SK-N-SH treated with all-trans-retinoic acid at 6 μM for 48 hours (cell line): ENCODE results near the gene CASZ1.

Experiments
- ARNTL ChIP-seq: fragments of 450-650 bp; formaldehyde crosslinking; IDR thresholded peaks from 2 replicates; pipeline ENCODE4 v1.5.0; 2020; ENCODE audit warnings: low read depth, mild to moderate bottlenecking, moderate library complexity, borderline replicate concordance
- GLIS3 ChIP-seq: fragments of 250-450 bp; sonication (Bioruptor Pico); IDR thresholded peaks from 2 replicates; pipeline ENCODE4 v1.5.0; 2020; ENCODE audit warnings: mild to moderate bottlenecking, moderate library complexity
- ISL1 ChIP-seq: fragments of 250-450 bp; sonication (Bioruptor Pico); IDR thresholded peaks from 2 replicates; pipeline ENCODE4 v2.1.2; 2022; ENCODE audit warnings: mild to moderate bottlenecking, moderate library complexity
- OSR1 ChIP-seq: fragments of 250-450 bp; sonication (Bioruptor Pico); IDR thresholded peaks from 2 replicates; pipeline ENCODE4 v1.8.0; 2022; ENCODE audit warnings: moderate library complexity, mild to moderate bottlenecking, inconsistent platforms
- RARB ChIP-seq: fragments of 250-450 bp; sonication (Bioruptor Pico); IDR thresholded peaks from 2 replicates; pipeline ENCODE4 v1.8.0; 2021; ENCODE audit warnings: mild to moderate bottlenecking, moderate library complexity
- SNAI2 ChIP-seq: fragments of 250-450 bp; sonication (Bioruptor Pico); IDR thresholded peaks from 2 replicates; pipeline ENCODE4 v1.5.0; 2020; ENCODE audit warnings: mild to moderate bottlenecking, moderate library complexity
- TCF4 ChIP-seq: fragments of 250-450 bp; sonication (Bioruptor Pico); IDR thresholded peaks from 2 replicates; pipeline ENCODE4 v1.8.0; 2021; ENCODE audit warnings: mild to moderate bottlenecking, moderate library complexity, borderline replicate concordance
- TOX ChIP-seq: fragments of 250-450 bp; sonication (Bioruptor Pico); IDR thresholded peaks from 2 replicates; pipeline ENCODE4 v1.8.0; 2021; ENCODE audit warnings: mild to moderate bottlenecking, moderate library complexity, borderline replicate concordance
- ZFP30 ChIP-seq: fragments of 450-650 bp; formaldehyde crosslinking; IDR thresholded peaks from 2 replicates; pipeline ENCODE4 v1.5.0; 2022; ENCODE audit warnings: mild to moderate bottlenecking, moderate library complexity
- ZNF70 ChIP-seq: fragments of 450-650 bp; formaldehyde crosslinking; IDR thresholded peaks from 2 replicates; pipeline ENCODE4 v1.5.0; 2020; ENCODE audit warnings: mild to moderate bottlenecking, moderate library complexity
- TF ChIP-seq, protein P1 (sequence below): fragments of 250-450 bp; sonication (Bioruptor Pico); IDR thresholded peaks from 2 replicates; pipeline ENCODE4 v1.5.1; 2020; ENCODE audit warnings: low read depth, mild to moderate bottlenecking, moderate library complexity
- TF ChIP-seq, protein P2 (sequence below): fragments of 250-450 bp; sonication (Bioruptor Pico); IDR thresholded peaks from 2 replicates; pipeline ENCODE4 v1.8.0; 2020; ENCODE audit warnings: mild to moderate bottlenecking, moderate library complexity, borderline replicate concordance
- TF ChIP-seq, protein P3 (sequence below): fragments of 250-450 bp; sonication (Bioruptor Pico); IDR thresholded peaks from 2 replicates; pipeline ENCODE4 v1.8.0; 2021; ENCODE audit warnings: low read depth, mild to moderate bottlenecking, moderate library complexity, borderline replicate concordance

DNA sequence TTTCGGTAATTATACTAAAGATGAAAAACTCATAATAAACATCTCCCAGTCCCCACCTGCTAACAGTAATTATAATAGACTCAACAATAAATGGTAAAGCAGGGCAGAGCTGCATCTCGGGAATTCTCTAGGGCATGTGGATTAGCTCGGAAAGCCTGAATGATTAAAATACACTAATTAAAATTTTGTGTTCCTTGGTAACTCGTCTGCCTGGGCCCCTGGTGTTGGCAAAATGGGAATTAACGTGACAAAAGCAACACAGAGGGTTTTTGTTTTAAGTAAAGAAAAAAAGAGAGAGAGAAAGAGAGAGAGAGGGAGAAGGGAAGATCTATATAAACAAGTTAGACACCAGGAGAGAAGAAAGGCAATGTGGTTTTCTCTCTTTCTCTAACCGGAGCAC lies 62.1 kb downstream of the CASZ1 start:
- TF ChIP-seq SNAI2 (CRISPR knock-in tag) (no peak), RARB (CRISPR knock-in tag) (no peak), GLIS3 (CRISPR knock-in tag) (no peak), ARNTL (CRISPR knock-in tag) (no peak), OSR1 (CRISPR knock-in tag) (no peak), ZNF70 (CRISPR knock-in tag) (no peak), ZFP30 (CRISPR knock-in tag) (no peak), TCF4 (CRISPR knock-in tag) (no peak), TOX (CRISPR knock-in tag) (no peak), ISL1 (CRISPR knock-in tag) (no peak)
- TF ChIP-seq, protein P1, sequence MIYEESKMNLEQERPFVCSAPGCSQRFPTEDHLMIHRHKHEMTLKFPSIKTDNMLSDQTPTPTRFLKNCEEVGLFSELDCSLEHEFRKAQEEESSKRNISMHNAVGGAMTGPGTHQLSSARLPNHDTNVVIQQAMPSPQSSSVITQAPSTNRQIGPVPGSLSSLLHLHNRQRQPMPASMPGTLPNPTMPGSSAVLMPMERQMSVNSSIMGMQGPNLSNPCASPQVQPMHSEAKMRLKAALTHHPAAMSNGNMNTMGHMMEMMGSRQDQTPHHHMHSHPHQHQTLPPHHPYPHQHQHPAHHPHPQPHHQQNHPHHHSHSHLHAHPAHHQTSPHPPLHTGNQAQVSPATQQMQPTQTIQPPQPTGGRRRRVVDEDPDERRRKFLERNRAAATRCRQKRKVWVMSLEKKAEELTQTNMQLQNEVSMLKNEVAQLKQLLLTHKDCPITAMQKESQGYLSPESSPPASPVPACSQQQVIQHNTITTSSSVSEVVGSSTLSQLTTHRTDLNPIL (CRISPR knock-in tag) = no peak
- TF ChIP-seq, protein P2, sequence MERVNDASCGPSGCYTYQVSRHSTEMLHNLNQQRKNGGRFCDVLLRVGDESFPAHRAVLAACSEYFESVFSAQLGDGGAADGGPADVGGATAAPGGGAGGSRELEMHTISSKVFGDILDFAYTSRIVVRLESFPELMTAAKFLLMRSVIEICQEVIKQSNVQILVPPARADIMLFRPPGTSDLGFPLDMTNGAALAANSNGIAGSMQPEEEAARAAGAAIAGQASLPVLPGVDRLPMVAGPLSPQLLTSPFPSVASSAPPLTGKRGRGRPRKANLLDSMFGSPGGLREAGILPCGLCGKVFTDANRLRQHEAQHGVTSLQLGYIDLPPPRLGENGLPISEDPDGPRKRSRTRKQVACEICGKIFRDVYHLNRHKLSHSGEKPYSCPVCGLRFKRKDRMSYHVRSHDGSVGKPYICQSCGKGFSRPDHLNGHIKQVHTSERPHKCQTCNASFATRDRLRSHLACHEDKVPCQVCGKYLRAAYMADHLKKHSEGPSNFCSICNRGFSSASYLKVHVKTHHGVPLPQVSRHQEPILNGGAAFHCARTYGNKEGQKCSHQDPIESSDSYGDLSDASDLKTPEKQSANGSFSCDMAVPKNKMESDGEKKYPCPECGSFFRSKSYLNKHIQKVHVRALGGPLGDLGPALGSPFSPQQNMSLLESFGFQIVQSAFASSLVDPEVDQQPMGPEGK (CRISPR knock-in tag) = no peak
- TF ChIP-seq, protein P3, sequence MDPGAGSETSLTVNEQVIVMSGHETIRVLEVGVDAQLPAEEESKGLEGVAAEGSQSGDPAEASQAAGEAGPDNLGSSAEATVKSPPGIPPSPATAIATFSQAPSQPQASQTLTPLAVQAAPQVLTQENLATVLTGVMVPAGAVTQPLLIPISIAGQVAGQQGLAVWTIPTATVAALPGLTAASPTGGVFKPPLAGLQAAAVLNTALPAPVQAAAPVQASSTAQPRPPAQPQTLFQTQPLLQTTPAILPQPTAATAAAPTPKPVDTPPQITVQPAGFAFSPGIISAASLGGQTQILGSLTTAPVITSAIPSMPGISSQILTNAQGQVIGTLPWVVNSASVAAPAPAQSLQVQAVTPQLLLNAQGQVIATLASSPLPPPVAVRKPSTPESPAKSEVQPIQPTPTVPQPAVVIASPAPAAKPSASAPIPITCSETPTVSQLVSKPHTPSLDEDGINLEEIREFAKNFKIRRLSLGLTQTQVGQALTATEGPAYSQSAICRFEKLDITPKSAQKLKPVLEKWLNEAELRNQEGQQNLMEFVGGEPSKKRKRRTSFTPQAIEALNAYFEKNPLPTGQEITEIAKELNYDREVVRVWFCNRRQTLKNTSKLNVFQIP (CRISPR knock-in tag) = no peak
